Fibroblast of villous mesenchyme (primary cell): ENCODE results near the gene CEACAM3. TPM values are rescaled to one million over a fixed set of nuclear protein-coding genes. Genes with fewer than 3 reads are reported as not detected.

Source experiments
- DNase-seq: peaks from one replicate; pipeline ENCODE4 v3.0.0-alpha.2; 2010; ENCODE audit warnings: low read depth
- H3K4me3 ChIP-seq: 2 replicates; pipeline ENCODE4 v1.5.1; 2011; ENCODE audit warnings: low read depth, mild to moderate bottlenecking, low read length
- CTCF ChIP-seq: IDR thresholded peaks from 2 replicates; pipeline ENCODE4 v1.5.1; 2012; ENCODE audit warnings: low read depth, mild to moderate bottlenecking, low read length; ENCODE audit not compliant: insufficient read depth
- total RNA-seq: library from RNA; depleted of rRNA; stranded (reverse); fragments of >200 nt; gene quantifications from 2 replicates; pipeline ENCODE4 v1.2.3, GENCODE V29; 2012

CEACAM3 gene
- total RNA-seq, 1 donor: not detected

GRCh38 chr19:41839211-41839610 is 42.8 kb downstream of the CEACAM3 start:
- no peak overlapping the region for H3K4me3 ChIP-seq
- no peak for DNase-seq
- TF ChIP-seq CTCF: no peak

DNA sequence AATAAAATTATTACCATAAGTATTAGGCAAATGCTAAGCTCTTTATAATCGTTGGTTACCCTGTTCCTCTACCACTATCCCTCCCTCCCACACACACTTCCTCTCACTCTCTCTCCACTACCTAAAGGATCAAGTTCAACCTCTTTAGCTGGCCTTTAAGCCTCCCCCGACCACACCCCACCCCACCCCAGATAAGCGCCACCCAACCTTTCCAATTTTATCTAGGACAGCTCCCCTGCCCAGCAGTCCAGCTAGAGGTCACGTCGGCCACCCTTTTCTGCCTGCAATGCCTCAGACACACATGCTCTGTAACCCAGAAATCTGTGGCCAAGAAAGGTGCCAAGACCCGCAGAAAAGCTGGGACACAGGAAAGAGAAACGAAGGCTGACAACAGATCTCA is 47.0 kb downstream of the CEACAM3 start:
- no peak overlapping the region for H3K4me3 ChIP-seq
- no peak for TF ChIP-seq CTCF
- no peak for DNase-seq

- no peak within 1 kb of the TSS for H3K4me3 ChIP-seq
- no peak for TF ChIP-seq CTCF
- no peak for DNase-seq
These were observed 48.2 kb downstream of the CEACAM3 start, which contains the start of gene LYPD4 for GRCh38 chr19:41844601-41845000. TSS of gene LYPD4 (minus strand) at chr19:41844683. CDS start at chr19:41839285, 5,398 bp downstream.

DNA sequence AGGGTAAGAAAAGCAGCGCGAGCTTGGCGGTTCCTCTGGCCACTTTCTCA is 48.4 kb downstream of the CEACAM3 start, which contains the start of gene DMRTC2:
Gene DMRTC2 (plus strand): TSS at position 42 of the 50 bp plus-strand sequence. CDS start 2,387 bp downstream, outside the sequence.
- H3K4me3 ChIP-seq: no peak within 1 kb of the TSS
- DNase-seq: no peak
- no peak for TF ChIP-seq CTCF

- H3K4me3 ChIP-seq: no peak overlapping the region
- DNase-seq: no peak
These were observed 48.7 kb downstream of the CEACAM3 start for GRCh38 chr19:41845051-41845590.

GRCh38 chr19:41847351-41848105 is 51.1 kb downstream of the CEACAM3 start:
- TF ChIP-seq CTCF: no peak
- no peak for DNase-seq
- no peak overlapping the region for H3K4me3 ChIP-seq

More at GRCh38 chr19:41845051-41845590, 48.7 kb downstream of the CEACAM3 start:
- TF ChIP-seq CTCF: no peak

DNA sequence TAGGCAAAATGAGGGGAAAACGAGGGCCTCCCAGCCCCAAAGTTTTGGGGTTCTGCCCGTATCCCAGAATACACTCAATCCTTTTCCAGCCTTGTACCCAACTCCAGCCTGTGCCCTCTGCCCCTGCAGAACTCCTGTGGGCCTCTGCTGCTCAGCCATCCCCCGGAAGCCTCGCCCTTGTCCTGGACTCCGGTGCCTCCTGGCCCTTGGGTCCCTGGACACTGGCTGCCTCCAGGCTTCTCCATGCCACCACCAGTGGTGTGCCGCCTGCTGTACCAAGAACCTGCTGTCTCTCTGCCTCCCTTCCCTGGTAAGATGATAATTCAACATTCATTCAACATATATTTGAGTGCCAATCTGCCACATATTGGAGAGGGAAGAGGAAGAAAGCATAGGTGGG is 52.3 kb downstream of the CEACAM3 start:
- H3K4me3 ChIP-seq: no peak overlapping the region
- no peak for TF ChIP-seq CTCF
- DNase-seq: no peak
